Sciatic nerve (tissue), 2 donors: Measurements from ENCODE around the gene TRAFD1. TPM values are rescaled to one million over a fixed set of nuclear protein-coding genes. Genes with fewer than 3 reads are reported as not detected.
A peak's percentile ranks its signal among the peaks of the same experiment; 100 is the strongest.
"Not testable (repeated sequence)": the region's sequence is repeated elsewhere in the genome, so short reads cannot be mapped to it uniquely, and the experiment has no call there.

ENCODE experiments used
- ATAC-seq: fragments of 200-7000 bp; cut with Tn5 transposase; one replicate; pipeline ENCODE4 v1.9.1; 2020; ENCODE audit warnings: mild to moderate bottlenecking, moderate library complexity
- DNase-seq: peaks from one replicate; pipeline ENCODE4 v3.0.0-alpha.2; 2020; ENCODE audit warnings: low spot score
- intact Hi-C: fragments of 100-400 bp; cut with DNase I; formaldehyde crosslinking; loops from one replicate; pipeline ENCODE4 v1.14.2; 2022
- total RNA-seq: library from RNA; stranded (reverse); fragmentation: NEBNext Ultra II Directional; extraction: Animal tissue kit (Norgen Biotek cat#: 25700); gene quantifications from one replicate; pipeline ENCODE4 v1.2.1, GENCODE V29; 2021
- donor health status: DM: no; HTN: no; CAD: no.
- donor health status: DM: no; HTN: no; CAD: no.

Gene TRAFD1, protein sequence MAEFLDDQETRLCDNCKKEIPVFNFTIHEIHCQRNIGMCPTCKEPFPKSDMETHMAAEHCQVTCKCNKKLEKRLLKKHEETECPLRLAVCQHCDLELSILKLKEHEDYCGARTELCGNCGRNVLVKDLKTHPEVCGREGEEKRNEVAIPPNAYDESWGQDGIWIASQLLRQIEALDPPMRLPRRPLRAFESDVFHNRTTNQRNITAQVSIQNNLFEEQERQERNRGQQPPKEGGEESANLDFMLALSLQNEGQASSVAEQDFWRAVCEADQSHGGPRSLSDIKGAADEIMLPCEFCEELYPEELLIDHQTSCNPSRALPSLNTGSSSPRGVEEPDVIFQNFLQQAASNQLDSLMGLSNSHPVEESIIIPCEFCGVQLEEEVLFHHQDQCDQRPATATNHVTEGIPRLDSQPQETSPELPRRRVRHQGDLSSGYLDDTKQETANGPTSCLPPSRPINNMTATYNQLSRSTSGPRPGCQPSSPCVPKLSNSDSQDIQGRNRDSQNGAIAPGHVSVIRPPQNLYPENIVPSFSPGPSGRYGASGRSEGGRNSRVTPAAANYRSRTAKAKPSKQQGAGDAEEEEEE
- 26.5 TPM for total RNA-seq

DNA sequence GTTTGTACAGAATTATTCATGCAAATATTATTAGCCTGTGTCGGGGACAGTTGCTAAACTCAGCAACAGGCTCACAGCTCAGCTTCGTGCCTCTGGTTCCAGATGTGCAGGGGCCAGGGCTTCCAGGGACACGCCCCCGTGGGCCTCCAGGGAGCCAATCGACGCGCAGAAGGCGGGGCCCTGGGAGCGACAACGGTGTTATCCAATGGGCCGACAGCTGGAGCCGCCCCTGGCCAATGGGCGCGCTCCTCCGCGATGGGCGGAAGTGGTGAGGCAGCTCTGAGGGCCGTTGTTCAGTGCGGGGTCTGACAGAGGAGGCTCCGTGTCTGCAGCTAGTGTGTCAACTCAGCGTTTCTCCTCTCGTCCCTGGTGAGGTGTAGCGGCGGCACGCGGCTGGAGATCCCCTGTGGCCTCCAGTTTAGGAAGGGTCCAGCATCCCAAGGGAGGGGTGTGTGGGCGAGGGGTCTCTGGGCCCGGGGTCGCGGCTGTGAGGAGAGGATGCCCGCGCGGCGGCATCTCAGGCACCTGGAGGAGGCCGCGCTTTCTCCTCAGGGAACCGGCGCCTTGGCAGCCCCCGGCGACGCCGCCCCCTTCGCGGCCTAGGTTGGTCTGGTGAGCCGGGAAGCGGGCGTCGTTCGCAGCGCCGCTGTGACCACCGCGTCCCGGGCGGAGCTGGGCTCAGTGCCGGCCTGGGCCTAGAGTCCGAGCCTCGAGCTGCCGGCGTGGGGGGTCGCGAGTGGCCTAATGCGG lies at the start of gene TRAFD1:
TRAFD1 (plus strand) TSS at position 311 of the 750 bp plus-strand sequence. CDS start 4,963 bp downstream, outside the sequence.
- intact Hi-C loops: loop anchor here (10.0 kb wide), 1 partner anchor 59 kb away; no protein-coding TSS in a partner anchor
- ATAC-seq (peak; percentile 100), DNase-seq (peak; percentile 99)

DNA sequence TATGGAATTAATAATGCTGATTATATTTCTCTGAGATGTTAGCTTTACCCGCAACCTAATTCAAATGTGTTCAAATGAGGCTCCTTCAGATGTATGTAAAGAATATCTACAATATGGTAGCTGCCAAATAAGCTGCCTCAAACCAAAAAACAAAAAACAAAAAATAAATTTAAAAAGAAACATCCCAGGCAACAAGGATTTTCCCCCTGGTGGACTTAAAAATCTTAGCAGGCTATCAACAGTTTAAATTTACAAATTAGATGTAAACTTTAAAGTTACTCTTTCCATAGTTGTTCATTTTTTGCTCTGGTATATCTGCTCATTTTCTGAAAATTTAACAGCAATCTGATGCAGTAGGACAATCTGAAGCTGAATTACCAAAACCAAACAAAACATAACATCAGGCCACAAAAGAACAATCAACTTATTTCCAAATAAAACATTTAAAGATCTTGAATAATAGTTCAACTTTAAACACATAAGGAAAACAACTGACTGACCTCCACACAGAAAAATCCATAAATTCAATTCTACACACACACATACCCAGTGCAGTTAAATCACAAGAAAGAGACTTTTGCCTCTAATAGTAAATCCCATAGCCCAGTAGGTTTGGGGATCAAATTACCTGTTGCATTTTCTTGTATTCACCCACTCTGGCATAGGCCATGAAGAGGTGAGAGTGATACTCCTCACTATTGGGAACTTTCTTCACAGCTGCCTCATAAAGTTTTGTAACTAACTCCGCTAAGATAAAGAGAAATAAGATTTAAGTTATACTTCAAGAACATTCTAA lies 38.1 kb upstream of the TRAFD1 start:
- intact Hi-C loops: no loop called here
- no peak for ATAC-seq
- DNase-seq: no peak

DNA sequence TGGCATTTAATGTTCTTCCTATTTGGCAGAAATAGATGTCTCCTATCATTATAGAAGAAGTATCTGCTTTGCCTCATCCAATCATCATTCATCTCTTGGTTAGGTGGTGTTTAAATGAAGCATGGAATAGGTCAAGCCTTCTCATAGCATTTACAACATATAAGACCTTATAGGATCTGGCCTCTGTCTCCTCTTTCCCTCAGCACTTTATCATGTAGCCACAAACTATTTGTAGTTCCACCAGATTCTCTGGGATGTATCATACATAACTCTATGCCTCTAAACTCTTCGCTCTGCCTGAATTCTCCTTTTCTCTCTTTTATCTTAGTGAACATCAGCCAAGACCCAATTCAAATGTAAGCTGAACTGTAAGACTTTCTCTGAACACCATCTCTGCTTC lies 37.5 kb upstream of the TRAFD1 start:
- DNase-seq (no peak), ATAC-seq (no peak)
- intact Hi-C loops: no loop called here

DNA sequence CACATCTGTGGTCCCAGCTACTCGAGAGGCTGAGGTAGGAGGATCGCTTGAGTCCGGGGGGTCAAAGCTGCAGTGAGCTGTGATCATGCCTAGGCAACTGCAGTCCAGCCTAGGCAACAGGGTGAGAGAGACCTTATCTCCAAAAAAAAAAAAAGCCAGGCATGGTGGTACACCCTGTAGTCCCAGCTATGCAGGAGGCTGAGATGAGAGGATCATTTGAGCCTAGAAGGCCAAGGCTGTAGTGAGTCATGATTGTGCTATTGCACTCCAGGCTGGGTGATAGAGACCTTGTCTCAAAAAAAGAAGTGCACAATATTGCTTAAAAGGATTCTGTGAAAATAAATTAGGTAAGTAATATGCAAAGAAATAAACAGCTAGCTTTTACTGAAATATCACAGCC lies 33.8 kb upstream of the TRAFD1 start:
- intact Hi-C loops: no loop called here
- no peak for ATAC-seq
- DNase-seq: no peak

DNA sequence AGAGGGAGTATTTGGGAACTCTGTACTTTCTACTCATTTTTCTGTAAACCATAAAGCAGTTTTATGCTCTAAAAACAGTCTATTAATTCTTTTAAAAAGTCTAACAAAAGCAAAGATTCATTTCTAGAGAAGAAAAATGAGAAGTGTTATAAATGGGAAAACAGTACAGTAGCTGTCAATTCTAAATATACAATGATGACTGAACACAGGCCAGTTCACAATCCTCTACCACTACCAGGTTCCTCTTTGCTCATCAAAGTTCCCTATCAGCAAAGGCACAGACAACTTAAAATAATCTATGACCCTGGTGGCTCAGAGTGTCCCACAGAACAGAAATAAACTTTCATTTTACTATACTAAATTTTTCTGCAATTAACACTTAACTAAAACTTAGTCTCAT lies 29.3 kb upstream of the TRAFD1 start:
- intact Hi-C loops: no loop called here
- DNase-seq (no peak), ATAC-seq (no peak)

DNA sequence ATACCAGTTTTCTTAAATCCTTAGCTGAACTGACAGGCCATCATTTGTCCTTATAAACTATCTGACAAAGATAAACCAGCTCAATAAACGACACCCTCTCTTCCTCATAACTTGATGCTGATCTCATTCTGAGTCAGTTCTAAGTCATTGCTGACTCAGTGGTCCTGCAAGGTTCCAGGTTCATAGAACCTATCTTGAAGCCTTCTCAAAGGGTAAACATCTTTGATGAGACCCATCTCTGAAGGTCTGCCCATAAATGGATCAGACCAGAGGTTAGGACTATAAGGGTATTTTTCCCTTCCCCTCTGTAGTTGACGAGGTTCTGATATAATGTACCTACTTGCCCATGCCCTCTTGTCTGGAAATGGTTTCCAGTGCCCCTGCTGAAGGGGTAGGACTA lies 28.7 kb upstream of the TRAFD1 start:
- DNase-seq (no peak), ATAC-seq (no peak)
- intact Hi-C loops: no loop called here

DNA sequence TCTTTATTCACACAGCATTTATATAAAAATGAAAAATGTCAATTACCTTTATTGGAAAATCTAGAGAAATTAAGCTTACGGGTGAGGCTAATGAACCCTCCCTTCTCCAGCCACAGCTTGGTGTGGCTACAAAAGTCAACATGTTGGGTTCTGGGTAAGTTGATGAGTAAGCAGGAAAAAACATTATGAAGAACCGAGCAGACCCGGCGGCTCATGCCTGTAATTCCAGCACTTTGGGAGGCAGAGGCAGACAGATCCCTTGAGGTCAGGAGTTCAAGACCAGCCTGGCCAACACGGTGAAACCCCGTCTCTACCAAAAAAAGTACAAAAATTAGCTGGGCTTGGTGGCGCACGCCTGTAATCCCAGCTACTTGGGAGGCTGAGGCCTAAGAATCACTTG lies 27.7 kb upstream of the TRAFD1 start:
- intact Hi-C loops: no loop called here

DNA sequence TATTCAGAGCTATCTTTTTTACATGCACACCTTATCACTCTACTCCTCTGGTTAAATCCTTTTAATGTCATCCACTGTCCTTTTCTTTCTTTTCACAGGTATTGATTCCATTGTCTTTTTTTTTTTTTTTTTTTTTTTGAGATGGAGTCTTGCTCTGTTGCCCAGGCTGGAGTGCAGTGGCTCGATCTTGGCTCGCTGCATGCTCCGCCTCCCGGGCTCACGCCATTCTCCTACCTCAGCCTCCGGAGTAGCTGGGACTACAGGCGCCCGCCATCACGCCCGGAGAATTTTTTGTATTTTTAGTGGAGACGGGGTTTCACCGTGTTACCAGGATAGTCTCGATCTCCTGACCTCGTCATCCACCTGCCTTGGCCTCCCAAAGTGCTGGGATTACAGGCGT lies 24.9 kb upstream of the TRAFD1 start:
- intact Hi-C loops, ATAC-seq, DNase-seq: not testable (repeated sequence)

More for the DNA sequence above, 27.7 kb upstream of the TRAFD1 start:
- DNase-seq (no peak), ATAC-seq (no peak)

DNA sequence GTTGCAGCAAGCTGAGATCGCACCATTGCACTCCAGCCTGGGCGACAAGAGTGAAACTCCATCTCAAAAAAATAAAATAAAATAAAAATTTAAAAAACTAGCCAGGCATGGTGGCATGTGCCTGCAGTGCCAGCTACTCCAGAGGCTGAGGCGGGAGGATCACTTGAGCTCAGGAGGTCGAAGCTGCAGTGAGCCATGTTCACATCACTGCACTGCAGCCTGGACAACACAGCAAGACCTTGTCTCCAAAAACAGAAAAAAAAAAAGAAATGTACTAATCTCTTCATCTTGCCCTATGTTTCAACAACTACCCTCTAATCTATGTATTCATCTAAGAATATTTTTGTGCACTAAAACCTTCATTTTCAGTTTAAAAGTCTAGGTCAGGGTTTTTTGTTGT lies 23.2 kb upstream of the TRAFD1 start:
- DNase-seq (no peak), ATAC-seq (no peak)
- intact Hi-C loops: no loop called here

DNA sequence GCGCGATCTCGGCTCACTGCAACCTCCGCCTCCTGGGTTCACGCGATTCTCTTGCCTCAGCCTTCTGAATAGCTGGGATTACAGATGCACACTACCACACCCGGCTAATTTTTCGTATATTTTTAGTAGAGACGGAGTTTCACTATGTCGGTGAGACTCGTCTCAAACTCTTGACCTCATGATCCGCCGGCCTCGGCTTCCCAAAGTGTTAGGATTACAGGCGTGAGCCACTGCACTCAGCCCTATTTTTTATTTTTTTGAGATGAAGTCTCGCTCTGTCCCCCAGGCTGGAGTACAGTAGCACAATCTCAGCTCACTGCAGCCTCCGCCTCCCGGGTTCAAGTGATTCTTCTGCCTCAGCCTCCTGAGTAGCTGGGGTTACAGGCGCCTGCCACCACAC lies 22.6 kb upstream of the TRAFD1 start:
- ATAC-seq, DNase-seq, intact Hi-C loops: not testable (repeated sequence)

DNA sequence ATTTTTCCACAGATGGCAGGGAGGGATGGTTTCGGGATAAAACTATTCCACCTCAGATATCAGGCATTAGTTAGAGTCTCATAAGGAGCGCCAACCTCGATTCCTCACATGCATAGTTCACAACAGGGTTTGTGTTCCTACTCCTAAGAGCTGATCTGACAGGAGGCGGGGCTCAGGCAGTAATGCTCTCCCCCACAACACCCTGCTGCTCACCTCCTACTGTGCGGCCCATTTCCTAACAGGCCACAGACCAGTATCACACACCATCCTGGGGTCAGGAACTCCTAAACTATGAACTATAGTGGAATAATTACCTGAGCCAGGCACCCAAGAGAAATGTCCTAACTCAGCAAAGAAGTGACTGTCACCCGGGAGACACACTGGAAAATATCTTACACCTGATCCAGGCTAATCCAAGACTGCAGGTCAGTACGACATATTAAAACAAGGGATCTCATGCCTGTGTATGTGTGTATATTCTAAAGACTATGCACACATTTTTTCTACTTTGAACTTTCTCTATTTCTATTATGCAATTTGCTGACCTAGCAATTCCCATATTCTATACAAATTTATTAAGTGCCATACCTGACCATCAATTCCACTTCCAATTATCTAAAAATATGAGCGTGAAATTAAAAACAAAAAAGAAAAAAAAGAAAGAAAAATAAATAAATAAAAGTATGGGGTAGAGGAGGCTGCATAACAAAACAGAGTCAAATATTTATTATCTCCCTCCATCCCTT lies 21.4 kb upstream of the TRAFD1 start:
- intact Hi-C loops: no loop called here
- DNase-seq (no peak), ATAC-seq (no peak)

DNA sequence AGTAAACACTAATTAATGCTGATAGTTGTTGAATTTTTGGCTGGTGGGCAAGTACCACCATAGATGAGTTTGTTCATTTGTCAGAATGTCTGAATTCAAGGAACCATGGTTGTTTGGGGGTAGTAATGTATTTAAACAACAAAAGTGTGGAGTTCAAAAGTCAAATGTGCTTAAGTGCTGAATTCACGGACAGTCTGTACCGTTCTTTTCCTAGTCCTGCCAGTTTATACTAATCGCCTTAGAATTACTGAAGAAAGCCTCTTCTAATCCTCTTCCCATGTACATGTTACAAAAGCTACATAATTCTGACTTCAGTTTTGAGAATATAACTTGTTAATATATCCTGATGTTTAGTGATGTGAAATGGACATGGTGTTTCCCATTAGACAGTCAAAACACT lies 19.5 kb upstream of the TRAFD1 start:
- DNase-seq (no peak), ATAC-seq (no peak)
- intact Hi-C loops: no loop called here

DNA sequence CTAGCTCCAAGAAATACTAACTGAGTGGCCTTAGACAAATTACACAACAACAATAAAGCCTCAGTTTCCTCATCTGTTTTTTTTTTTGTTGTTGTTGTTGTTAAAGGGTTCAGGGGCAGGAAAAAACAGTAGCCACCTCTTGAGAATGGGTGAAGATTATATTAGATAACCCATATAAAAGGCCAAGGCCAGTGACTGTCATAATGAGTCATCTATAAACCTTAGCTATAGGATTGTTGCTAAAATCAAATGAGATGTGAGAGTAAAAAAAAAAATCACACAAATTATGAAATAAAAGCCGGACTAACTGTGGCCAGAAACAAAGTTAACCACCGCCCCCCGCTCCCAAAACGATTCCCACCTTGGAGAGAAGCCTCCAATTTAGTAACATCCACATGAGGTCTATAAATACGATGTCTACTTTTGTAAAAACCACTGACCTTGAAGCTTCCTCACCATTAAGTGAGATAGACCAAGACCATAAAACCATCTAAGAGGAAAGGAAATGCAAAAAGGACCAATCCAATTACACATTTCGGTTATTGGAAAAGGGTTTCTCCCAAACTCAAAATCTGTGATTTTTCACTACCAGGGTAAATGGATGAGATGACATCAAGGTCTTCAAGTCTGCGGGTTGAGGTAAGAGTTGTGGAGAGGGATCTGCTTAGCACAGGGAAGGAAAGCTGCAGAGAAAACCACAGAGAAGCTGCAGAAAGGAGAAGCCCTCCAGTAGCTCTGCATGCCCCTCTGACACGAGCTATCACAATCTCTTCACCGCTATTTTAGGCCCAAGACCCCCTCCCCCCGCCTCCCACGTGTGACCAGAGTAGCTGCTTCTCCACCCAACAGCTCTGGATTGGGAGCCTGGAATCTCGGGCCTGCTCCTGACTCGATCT lies 17.8 kb upstream of the TRAFD1 start:
- ATAC-seq (no peak), DNase-seq (no peak)
- intact Hi-C loops: no loop called here

DNA sequence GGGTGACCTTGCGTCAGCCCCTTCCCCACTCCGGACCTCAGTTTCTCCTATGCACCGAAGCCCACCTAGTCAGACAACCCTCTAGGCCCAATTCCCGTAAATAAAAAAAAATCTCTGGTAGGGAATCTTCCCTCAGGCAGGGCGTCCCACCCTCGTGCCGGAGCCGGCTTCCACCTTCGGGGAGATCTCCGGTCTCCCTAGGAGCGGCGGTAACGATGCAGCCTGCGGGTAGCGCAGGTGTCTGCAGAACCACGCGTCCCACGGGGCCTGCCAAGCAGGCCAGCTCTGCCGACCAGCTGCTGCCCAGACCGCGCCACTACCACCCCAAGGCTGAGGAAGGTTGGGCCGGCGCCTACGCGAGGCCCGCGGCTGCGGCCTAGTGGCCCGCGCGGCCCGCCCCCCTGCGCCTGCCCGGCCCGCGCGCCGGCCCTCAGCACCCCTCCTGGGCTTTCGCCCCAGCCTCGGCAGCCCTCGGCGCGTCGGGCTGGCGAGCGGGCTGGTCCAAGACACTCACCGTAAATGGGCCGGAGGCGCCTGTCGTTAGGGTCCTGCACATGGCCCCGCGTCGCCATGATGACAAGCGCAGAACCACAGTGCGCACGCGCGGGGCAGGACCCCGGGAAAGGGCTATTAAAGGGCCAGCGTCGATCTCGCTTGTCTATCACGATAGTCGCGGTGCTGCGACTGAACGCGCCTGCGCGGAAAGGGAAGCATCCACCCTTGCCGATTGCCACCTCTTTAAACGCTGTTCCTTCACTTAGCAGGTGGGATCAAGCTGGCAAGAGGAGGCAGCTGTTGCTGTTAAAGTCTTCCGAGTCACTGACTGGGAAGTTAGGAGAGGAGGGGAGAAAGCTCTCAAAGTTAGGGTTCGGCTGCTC lies 16.9 kb upstream of the TRAFD1 start, which contains the start of gene NAA25:
NAA25 (minus strand) TSS at position 582 of the 878 bp plus-strand sequence; CDS start at position 572, 10 bp downstream.
- DNase-seq (peak; percentile 94), ATAC-seq (peak; percentile 97)
- intact Hi-C loops: no loop called here

DNA sequence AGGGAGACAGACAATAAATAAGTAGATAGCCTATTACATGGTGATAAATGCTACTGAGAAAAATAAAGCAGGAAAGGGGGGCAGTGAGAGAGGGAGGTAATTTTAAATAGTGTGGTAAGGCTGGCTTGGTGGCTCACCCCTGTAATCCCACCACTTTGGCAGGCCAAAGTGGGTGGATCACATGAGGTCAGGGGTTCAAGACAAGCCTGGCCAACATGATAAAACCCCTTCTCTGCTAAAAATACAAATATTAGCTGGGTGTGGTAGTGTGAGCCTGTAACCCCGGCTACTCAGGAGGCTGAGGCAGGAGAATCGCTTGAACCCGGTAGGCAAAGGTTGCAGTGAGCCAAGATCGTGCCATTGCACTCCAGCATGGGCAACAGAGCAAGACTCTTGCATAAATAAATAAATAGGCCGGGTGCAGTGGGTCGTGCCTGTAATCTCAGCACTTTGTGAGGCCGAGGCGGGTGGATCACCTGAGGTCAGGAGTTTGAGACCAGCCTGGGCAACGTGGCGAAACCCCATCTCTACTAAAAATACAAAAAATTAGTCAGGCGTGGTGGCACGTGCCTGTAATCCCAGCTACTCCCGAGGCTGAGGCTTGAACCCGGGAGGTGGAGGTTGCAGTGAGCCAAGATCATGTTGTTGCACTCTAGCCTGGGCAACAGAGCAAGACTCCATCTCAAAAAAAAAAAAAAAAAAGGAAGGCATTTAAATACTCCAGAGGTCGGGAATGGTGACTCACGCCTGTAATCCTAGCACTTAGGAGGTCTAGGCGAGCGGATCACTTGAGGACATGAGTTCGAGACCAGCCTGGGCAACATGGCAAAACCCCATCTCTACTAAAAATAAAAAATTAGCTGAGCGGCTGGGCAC lies 14.3 kb upstream of the TRAFD1 start:
- ATAC-seq, intact Hi-C loops, DNase-seq: not testable (repeated sequence)
